GM21526 (cell line): ENCODE measurements around the gene EED.
"Not testable (repeated sequence)": the region's sequence is repeated elsewhere in the genome, so short reads cannot be mapped to it uniquely, and the experiment has no call there.

ENCODE experiments used
- ATAC-seq: cut with Tn5 transposase; IDR thresholded peaks from one replicate; pipeline ENCODE4 v1.9.1; 2021; ENCODE audit warnings: moderate library complexity; ENCODE audit not compliant: unreplicated experiment, low FRiP score

Gene EED

DNA sequence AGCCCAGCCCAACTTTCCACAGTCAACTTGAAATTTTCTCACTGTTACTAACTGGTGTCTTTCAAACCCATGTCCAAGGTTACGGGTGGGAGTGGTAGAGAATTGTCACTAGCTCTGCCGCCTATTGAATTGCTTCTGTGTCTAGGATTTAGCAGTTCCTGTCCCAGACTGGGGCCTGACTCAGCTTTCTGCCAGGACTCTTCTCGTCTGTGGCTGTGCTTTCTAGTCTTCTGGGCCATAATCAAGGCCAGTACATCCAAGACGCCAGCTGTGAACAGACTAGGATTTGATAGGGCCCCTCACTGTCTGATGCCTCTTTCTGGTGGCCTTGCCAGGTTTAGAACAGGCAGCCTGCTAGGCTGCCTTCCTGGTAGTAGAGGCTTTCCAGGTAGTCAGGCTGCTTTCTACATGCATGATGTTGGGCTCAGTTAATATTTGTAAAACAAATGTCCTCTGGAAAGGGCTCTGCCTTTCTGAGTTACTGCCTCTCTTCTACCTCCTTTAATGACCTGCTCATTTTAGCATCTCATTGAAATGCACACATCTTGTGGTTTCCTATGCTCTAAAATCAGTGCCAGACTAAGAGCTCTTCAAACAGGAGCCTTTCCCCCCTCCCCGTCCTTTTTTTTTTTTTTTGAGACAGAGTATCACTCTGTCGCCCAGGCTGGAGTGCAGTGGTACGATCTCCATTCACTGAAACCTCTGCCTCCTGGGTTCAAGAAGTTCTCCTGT is 44.4 kb downstream of the EED start:
- no peak for ATAC-seq

DNA sequence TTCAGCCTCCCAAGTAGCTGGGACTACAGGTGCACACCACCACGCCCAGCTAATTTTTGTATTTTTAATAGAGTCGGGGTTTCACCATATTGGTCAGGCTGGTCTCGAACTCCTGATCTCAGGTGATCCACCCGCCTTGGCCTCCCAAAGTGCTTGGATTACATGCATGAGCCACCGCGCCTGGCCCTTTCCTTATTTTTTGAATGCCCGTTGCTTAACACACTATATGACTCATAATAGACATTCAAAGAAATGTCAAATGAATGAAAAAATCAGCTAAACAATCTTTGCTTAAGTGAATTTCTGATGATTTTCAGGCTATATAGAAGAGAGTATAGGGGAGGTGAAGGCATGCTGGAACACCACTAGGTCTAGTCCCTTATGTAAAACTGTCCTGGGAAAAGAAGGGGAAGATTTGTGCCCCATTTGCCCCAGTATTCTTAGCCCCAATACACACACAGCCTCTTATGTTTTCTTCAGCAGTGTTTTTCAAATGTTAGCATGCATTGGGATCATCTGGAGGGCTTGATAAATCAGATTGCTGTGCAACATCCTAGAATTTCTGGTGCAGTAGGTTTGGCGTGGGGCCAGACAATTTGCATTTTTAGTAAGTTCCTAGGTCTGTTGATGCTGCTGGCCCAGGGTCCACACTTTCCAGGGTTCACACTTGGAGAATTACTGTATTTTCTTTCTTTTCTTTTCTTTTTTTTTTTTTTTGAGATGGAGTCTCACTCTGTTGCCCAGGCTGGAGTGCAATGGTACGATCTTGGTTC is 45.1 kb downstream of the EED start:
- not testable (repeated sequence) for ATAC-seq

DNA sequence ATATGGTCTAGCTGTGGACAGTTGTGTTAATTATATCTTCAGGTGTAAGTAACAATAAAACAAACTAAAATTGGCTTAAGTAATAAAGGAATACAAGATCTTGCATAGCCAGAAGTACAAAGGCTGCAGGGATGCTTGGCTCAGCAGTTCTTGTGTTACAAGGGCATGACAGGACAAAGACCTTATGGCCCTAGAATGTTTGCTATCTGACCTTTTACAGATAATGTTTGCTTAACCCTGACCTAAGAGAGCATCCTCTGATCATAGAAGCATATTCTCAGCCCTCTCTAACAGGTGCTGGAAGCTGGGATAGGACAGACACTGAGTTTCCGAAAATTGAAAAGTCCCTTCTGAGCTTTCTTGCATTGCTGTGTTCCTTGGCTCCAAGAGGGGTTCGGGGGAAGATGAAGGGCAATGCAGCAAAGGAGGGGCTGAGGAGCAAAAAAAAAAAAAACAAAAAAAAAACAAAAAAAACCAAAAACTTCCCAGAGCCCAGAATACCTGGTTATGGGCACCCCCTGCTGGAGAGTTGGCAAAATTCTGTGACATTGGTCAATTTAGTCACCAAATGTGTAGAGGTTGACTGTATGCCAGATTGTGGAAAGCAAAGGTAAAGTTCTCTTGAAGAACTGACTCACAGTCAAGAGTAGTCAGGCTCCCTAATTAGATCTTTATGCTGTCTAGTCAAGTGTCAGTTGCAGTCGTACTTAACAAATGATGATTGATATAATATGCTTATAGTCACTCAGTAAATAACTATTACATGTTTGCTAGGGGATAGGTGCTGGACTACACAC is 47.1 kb downstream of the EED start:
- no peak for ATAC-seq

DNA sequence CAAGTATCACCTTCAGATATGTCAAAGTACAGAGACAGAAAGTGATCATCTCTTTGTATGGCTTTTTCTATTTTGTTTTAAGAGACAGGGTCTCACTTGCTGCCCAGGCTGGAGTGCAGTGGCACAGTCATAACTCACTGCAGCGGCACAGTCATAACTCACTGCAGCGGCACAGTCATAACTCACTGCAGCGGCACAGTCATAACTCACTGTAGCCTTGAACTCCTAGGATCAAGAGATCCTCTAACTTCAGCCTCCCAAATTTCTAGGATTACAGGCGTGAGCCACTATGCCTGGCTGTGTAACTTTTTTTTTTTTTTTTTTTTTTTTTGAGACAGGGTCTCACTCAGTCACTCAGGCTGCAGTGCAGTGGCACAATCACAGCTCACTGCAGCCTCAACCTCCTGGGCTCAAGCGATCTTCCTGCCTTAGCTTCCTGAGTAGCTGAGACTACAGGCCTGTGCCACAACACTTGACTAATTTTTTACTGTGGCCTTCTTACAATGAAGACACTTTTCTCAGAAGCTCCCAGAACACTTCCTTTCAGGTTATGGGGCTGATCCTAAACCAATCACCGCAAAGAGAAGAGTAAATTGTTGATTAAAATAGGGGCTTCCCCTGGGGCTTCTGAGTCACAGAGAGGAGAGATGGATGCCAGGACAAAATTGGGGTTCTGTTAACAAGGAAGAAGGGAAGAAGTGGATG is 48.5 kb downstream of the EED start:
- peak; percentile 67 for ATAC-seq

DNA sequence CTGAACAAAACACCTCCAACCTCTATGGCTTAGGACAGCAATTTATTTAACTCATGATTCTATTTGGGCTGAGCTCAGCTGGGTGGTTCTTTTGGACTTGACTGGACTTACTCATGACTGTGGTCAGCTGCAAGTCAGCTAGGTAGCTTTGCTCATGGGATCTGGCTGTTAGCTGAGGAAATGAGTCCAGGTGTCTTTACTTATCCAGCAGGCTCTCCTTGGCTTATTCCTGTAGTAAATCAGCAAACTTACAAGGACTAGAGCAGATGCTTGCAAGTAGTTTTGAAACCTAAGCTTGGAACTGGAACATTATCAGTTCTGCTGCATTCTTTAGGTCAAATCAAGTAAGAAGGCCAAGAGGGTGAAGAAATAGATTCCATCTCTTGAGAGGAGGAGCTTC is 49.5 kb downstream of the EED start:
- ATAC-seq, result no peak

DNA sequence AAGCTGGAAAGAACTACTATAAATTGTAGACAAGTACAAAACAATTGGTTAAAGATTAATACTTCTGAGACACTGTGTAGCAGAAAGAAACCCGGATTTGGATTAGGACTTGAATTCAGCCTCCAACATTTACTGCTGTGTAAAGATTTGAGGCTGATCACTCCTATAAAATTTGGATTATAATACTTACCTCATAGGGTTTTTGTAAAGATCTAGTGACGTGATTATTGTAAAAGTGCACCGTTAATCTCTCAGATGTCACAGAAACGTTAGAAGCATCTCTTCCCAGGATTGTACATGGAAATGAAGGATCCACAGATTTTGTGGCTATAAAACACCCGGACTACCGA is 57.2 kb downstream of the EED start:
- ATAC-seq, result peak; percentile 18

DNA sequence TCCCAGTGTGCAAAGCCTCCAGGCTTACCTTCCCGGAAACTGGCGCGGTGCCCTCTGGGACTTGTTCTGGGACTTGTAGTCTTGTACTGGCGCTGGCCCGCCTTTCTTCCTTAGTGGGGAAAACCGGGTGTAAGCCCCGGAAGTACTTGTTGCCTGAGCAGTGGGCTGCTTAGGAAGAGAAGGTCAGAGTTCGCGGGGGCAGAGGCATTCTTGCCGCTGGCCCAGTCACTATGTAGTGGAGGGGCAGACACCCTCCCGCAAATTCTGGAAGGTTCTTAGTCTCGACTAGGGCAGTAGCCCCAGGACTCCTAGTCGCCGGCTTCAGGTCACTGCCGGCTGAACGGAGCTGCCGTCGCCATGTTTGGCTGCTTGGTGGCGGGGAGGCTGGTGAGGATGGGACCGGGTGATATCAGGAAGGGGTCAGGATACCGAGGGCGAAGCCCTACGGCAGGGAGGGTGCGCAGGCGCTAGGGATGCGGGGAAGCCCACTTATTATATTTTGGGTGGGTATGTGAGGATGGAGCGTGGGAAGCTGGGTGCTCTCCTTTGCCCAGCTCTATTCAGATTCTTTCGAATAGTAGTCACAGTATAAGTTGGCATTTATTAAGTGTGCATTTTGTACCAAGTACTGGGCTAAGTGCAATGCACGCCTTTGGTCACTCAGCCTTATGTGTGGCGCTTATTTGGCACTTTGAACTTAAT is 57.7 kb downstream of the EED start, which contains the start of gene HIKESHI:
TSS of gene HIKESHI (plus strand) at position 149 of the 702 bp plus-strand sequence. CDS start at position 358, 209 bp downstream.
- peak; percentile 97 for ATAC-seq

DNA sequence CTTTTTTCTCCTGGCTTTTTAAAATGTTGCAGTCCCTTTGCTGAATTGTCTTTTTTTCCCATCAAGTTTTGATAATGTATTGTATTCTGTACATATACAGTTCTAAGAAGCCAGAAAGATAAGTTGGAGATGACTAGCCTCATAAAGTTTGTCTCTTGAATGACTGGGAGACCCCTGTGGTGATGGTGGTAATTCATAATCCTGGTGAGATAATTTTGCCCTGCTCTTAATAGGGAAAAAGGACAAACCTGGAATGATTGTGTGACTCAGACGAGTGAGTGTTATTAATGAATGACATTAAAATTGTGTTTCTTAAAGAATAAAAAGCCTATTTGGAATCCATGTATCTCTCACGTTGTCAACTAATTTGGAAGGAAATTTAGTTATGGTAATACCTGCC is 58.7 kb downstream of the EED start:
- ATAC-seq, result no peak

DNA sequence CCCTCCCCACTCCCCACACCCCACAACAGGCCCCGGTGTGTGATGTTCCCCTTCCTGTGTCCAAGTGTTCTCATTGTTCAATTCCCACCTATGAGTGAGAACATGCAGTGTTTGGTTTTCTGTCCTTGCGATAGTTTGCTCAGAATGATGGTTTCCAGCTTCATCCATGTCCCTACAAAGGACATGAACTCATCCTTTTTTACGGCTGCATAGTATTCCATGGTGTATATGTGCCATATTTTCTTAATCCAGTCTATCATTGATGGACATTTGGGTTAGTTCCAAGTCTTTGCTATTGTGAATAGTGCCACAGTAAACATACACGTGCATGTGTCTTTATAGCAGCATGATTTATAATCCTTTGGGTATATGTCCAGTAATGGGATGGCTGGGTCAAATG is 64.2 kb downstream of the EED start:
- ATAC-seq, result not testable (repeated sequence)

DNA sequence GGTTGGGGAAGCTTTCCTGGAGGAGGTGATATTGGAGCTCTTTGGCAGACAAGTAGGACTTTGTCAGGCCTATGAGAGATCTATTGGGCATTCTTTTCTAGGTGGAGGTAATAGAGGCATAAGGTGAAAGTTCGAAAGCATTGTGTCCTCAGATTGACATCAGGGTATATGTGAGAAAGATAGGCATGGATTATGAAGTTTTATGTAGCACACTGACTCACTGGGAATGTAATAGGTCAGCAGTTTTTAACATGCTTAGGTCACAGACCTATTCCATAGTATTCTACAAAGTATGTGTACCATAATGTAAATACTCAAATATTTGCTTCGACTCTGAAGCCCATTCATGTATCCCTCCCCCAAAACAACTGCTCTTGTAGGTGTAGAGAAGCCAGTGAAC is 69.2 kb downstream of the EED start:
- ATAC-seq, result no peak

DNA sequence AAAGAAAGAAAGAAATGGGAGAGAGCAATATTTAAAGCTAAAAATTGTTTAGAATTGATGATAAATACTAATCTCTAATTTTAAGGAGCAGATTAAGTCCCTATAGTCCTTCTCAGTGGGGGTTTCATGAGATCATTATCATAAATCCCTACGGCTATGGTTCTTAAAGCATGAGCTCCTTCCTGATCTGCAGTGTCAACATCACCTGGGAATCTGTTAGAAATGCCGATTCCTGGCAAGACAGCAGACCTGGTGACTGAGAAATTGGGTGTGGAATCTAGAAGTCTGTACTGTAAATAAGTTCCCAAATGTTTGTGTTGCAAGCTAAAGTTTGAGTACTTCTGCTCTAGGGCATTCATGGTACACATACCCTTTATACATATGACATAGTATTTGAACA is 70.1 kb downstream of the EED start:
- ATAC-seq, result no peak
